Epithelial cell of prostate (primary cell): ENCODE results near the gene DAD1.

Experiments
- DNase-seq: peaks from one replicate; pipeline ENCODE4 v3.0.0-alpha.2; 2011; ENCODE audit warnings: low read depth, low spot score
- H3K27ac ChIP-seq: fragments of 450-650 bp; 2 replicates; pipeline ENCODE4 v1.5.1; 2017; ENCODE audit warnings: mild to moderate bottlenecking

The DAD1 gene

GRCh38 chr14:22541721-22542120 lies 47.3 kb downstream of the DAD1 start:
- no peak overlapping the region for H3K27ac ChIP-seq

GRCh38 chr14:22540811-22541360 lies 48.1 kb downstream of the DAD1 start:
- no peak overlapping the region for H3K27ac ChIP-seq
- no peak for DNase-seq

More at GRCh38 chr14:22541721-22542120, 47.3 kb downstream of the DAD1 start:
- DNase-seq, result no peak

- no peak overlapping the region for H3K27ac ChIP-seq
- no peak for DNase-seq
Observed at GRCh38 chr14:22540293-22540692, 48.7 kb downstream of the DAD1 start.

GRCh38 chr14:22539831-22540230 lies 49.2 kb downstream of the DAD1 start:
- no peak overlapping the region for H3K27ac ChIP-seq
- no peak for DNase-seq

- DNase-seq, result no peak
- H3K27ac ChIP-seq, result no peak overlapping the region
Observed at GRCh38 chr14:22538671-22539228, 50.3 kb downstream of the DAD1 start.

GRCh38 chr14:22537436-22538310 lies 51.4 kb downstream of the DAD1 start:
- peak overlapping the region; percentile 43 for H3K27ac ChIP-seq
- DNase-seq, result no peak

GRCh38 chr14:22536853-22537338 lies 52.1 kb downstream of the DAD1 start:
- H3K27ac ChIP-seq, result peak overlapping the region; percentile 43

GRCh38 chr14:22535916-22536315 lies 53.1 kb downstream of the DAD1 start:
- H3K27ac ChIP-seq, result no peak overlapping the region
- no peak for DNase-seq

More at GRCh38 chr14:22536853-22537338, 52.1 kb downstream of the DAD1 start:
- peak; percentile 93 for DNase-seq

- DNase-seq, result no peak
- no peak overlapping the region for H3K27ac ChIP-seq
Observed at GRCh38 chr14:22535126-22535525, 53.9 kb downstream of the DAD1 start.

- H3K27ac ChIP-seq, result no peak overlapping the region
- DNase-seq, result no peak
Observed at GRCh38 chr14:22534547-22534946, 54.5 kb downstream of the DAD1 start.

- no peak for DNase-seq
- H3K27ac ChIP-seq, result no peak overlapping the region
Observed at GRCh38 chr14:22533739-22534359, 55.2 kb downstream of the DAD1 start.

GRCh38 chr14:22533057-22533704 lies 55.8 kb downstream of the DAD1 start:
- H3K27ac ChIP-seq, result no peak overlapping the region
- DNase-seq, result no peak

- no peak for DNase-seq
- H3K27ac ChIP-seq, result no peak overlapping the region
Observed at GRCh38 chr14:22532345-22533056, 56.5 kb downstream of the DAD1 start.

GRCh38 chr14:22531451-22532344 lies 57.3 kb downstream of the DAD1 start:
- no peak overlapping the region for H3K27ac ChIP-seq
- DNase-seq, result no peak

- H3K27ac ChIP-seq, result no peak overlapping the region
- DNase-seq, result no peak
Observed at GRCh38 chr14:22530127-22530526, 58.9 kb downstream of the DAD1 start.

- no peak overlapping the region for H3K27ac ChIP-seq
Observed at GRCh38 chr14:22526744-22527143, 62.3 kb downstream of the DAD1 start.

GRCh38 chr14:22526218-22526617 lies 62.8 kb downstream of the DAD1 start:
- no peak overlapping the region for H3K27ac ChIP-seq
- no peak for DNase-seq

More at GRCh38 chr14:22526744-22527143, 62.3 kb downstream of the DAD1 start:
- DNase-seq, result no peak

GRCh38 chr14:22524784-22525161 lies 64.3 kb downstream of the DAD1 start:
- no peak overlapping the region for H3K27ac ChIP-seq
- no peak for DNase-seq
